DND-41 (cell line): ENCODE measurements around the gene CYREN.

Source experiments
- EZH2 ChIP-seq: IDR thresholded peaks from 3 replicates; pipeline ENCODE4 v1.6.1; 2012; ENCODE audit warnings: borderline replicate concordance, low read depth, mild to moderate bottlenecking, moderate library complexity, low read length, inconsistent platforms; ENCODE audit not compliant: severe bottlenecking
- TF ChIP-seq, protein P1 (sequence below): IDR thresholded peaks from 2 replicates; pipeline ENCODE4 v1.5.1; 2012; ENCODE audit warnings: borderline replicate concordance, low read length, moderate library complexity, mild to moderate bottlenecking; ENCODE audit not compliant: poor library complexity, severe bottlenecking; ENCODE audit errors: extremely low read depth

GRCh38 chr7:135128931-135129330 is 41.6 kb downstream of the CYREN start:
- TF ChIP-seq, protein P1, sequence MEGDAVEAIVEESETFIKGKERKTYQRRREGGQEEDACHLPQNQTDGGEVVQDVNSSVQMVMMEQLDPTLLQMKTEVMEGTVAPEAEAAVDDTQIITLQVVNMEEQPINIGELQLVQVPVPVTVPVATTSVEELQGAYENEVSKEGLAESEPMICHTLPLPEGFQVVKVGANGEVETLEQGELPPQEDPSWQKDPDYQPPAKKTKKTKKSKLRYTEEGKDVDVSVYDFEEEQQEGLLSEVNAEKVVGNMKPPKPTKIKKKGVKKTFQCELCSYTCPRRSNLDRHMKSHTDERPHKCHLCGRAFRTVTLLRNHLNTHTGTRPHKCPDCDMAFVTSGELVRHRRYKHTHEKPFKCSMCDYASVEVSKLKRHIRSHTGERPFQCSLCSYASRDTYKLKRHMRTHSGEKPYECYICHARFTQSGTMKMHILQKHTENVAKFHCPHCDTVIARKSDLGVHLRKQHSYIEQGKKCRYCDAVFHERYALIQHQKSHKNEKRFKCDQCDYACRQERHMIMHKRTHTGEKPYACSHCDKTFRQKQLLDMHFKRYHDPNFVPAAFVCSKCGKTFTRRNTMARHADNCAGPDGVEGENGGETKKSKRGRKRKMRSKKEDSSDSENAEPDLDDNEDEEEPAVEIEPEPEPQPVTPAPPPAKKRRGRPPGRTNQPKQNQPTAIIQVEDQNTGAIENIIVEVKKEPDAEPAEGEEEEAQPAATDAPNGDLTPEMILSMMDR: no peak
- no peak for TF ChIP-seq EZH2
